ENCODE data around the gene DHX9. TPM values are rescaled to one million over a fixed set of nuclear protein-coding genes. Genes with fewer than 3 reads are reported as not detected.

Gene DHX9
- total and polyA plus RNA-seq, 9 of the 15 experiments (the other 6 are each of a cell fraction or from before 2014, with no cell fraction given): 100 to 409 (median 294) TPM

- TF ChIP-seq ZNF407 (IDR thresholded peaks at IDR 0.05; ENCODE audit: low read depth) (no peak), KDM5B (IDR thresholded peaks at IDR 0.05; ENCODE audit: insufficient replicate concordance, low read depth, low read length) (no peak), CHD2 (IDR thresholded peaks at IDR 0.05; ENCODE audit: low read depth, low read length) (no peak), FUS (optimal IDR thresholded peaks at IDR 0.05; ENCODE audit: low read depth, low read length) (no peak), DPF2 (IDR thresholded peaks at IDR 0.05) (peak; percentile 80; the same call in 1 of the 2 replicates), HCFC1 (IDR thresholded peaks at IDR 0.05; ENCODE audit: low read depth, low read length) (no peak), ZNF408 (CRISPR knock-in tag; IDR thresholded peaks at IDR 0.05; ENCODE audit: low read depth) (no peak), ZNF584 (CRISPR knock-in tag; IDR thresholded peaks at IDR 0.05; ENCODE audit: low read depth) (no peak), BHLHE40 (IDR thresholded peaks at IDR 0.05; ENCODE audit: low read length) (peak; percentile 86), ZNF592 (IDR thresholded peaks at IDR 0.05) (peak; percentile 81), PRDM10 (IDR thresholded peaks at IDR 0.05; ENCODE audit: partially characterized antibody) (no peak), U2AF1 (optimal IDR thresholded peaks at IDR 0.05; ENCODE audit: low read depth, low read length) (no peak)
Observed at GRCh38 chr1:182795563-182796228, 43.5 kb upstream of the DHX9 start (continued).

Data from K562 (cell line).